ENCODE results near the gene MTR.

The MTR gene

DNA sequence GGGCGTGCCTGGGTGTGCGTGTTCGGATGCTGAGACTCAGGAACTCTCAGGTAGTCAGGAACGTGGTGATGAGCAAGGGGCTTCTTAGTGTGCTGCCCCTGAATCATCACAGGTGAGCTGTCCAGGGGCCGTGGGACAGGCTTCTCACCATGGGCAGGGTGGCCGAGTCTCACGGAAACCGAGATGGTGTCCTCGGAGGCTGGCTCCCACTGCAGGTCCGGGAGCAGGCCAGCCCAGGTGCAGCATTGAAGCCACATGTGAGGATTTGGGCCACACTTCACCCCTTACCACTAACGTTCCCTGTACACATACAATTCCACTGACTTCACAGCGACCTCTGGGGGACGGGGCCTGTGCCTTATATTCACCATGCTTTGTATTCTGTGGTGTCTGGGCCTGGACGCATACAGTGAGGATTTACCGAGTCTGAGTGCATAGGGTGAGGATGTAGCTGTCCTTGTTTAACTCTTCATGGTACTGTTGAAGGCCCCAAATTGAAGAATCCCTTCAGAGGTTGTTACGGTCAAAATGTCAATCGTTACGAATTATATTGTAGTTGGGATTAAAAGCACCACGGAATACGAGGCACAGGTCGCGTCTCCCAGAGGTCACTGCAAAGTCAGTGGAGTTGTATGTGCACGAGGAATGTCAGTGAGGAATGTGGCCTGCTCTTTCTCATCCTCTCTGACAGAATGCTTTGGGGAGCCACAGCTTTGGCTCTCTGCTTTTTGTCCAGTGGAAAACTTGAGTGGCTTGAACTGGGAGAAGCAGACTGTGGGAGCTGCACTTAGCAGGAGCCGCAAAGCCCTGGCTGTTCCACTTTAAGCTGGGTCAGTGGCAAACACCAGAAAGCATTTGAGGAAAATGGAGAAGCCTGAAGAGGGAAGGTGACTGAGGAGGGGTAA is 95.3 kb downstream of the MTR start:
- TF ChIP-seq REST (IDR thresholded peaks at IDR 0.05; ENCODE audit: insufficient read depth in 1 of 2, low read depth in 2 of 2, low read length in 2 of 2): no peak
- TF ChIP-seq TAF1 (IDR thresholded peaks at IDR 0.05; ENCODE audit: borderline replicate concordance, insufficient read depth, low read length): no peak
- no peak for TF ChIP-seq POLR2AphosphoS5 (IDR thresholded peaks at IDR 0.05; ENCODE audit: low read depth, low read length)
- TF ChIP-seq SIN3A (IDR thresholded peaks at IDR 0.05; ENCODE audit: borderline replicate concordance, insufficient read depth, low read length): no peak
- TF ChIP-seq FOXP2 (optimal IDR thresholded peaks at IDR 0.05; ENCODE audit: borderline replicate concordance, extremely low read depth, extremely low read length, insufficient read depth): no peak

DNA sequence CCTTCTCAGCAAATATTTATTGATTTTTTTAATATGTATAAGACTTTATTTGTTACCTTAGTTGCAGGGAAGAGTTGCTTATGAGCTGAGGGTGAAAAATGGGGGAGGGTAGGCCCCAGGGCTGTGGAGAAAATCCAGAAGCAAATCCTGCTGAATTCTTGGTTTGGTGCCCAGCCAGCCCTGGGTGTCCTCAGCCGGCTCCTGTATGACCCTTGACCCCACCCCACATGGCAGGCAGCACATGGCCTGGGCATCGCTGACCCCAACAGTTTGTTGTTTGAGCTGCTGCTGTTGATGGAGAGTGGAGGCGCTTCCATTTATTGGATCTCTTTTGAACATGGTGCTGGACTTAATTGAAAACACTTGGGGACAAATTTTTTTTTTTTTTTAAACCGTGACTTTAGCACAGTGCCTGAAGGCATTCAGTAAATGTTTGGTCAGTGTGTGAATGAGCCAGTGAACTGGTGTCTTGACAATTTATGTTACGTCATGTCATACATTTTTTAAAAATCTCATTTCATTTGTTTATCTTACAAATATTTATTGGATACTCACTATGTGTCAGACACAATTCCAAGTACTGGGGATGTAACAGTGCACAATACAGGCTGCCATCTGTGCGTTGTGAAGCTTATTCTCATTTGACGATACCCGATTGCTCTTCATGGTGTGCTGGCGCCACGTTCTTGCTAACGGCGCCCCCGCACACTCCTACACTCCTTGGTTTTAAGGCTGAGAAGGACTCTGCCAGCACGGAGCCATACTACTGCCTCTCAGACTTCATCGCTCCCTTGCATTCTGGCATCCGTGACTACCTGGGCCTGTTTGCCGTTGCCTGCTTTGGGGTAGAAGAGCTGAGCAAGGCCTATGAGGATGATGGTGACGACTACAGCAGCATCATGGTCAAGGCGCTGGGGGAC is 98.8 kb downstream of the MTR start:
- no peak for TF ChIP-seq SIN3A (IDR thresholded peaks at IDR 0.05; ENCODE audit: borderline replicate concordance, insufficient read depth, low read length)
- TF ChIP-seq POLR2AphosphoS5 (IDR thresholded peaks at IDR 0.05; ENCODE audit: low read depth, low read length): no peak
- no peak for TF ChIP-seq FOXP2 (optimal IDR thresholded peaks at IDR 0.05; ENCODE audit: borderline replicate concordance, extremely low read depth, extremely low read length, insufficient read depth)
- TF ChIP-seq TAF1 (IDR thresholded peaks at IDR 0.05; ENCODE audit: borderline replicate concordance, insufficient read depth, low read length): no peak
- no peak for TF ChIP-seq REST (IDR thresholded peaks at IDR 0.05; ENCODE audit: insufficient read depth in 1 of 2, low read depth in 2 of 2, low read length in 2 of 2)

DNA sequence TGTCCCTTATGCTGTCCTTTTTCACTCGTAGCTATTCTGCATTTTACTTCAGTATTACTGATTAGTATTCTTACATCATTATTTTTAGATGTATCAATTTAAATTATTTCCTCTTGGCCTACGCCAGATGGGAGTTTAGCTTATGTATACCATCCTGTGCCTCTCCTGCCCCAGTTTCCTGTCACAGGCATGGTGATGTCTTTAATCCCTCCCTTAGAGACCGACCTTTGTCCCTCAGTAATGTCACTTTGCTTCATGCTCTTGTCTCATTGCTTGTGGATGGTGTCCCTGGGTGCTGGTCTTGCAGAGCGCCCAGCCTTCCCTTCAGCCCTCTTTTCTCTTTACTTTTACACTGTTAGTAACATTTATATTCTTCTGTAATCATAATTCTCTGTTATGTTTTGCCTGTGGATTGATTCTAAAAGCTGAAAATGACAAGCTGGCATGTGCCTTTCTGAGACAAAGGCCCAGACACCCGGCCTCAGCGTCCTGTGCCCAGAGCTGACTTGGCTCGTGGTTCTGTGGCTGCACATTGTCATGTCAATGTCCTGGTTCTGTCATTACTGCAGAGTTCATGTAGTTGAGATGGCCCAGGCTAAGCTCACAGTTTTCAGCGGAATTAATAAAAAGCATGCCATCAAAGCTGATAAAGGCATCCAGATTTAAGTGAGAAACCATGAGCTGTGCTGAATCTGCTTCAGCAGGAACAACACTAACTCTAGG is 100.7 kb downstream of the MTR start:
- TF ChIP-seq POLR2AphosphoS5 (IDR thresholded peaks at IDR 0.05; ENCODE audit: low read depth, low read length) (no peak), SIN3A (IDR thresholded peaks at IDR 0.05; ENCODE audit: borderline replicate concordance, insufficient read depth, low read length) (no peak), FOXP2 (optimal IDR thresholded peaks at IDR 0.05; ENCODE audit: borderline replicate concordance, extremely low read depth, extremely low read length, insufficient read depth) (no peak)

DNA sequence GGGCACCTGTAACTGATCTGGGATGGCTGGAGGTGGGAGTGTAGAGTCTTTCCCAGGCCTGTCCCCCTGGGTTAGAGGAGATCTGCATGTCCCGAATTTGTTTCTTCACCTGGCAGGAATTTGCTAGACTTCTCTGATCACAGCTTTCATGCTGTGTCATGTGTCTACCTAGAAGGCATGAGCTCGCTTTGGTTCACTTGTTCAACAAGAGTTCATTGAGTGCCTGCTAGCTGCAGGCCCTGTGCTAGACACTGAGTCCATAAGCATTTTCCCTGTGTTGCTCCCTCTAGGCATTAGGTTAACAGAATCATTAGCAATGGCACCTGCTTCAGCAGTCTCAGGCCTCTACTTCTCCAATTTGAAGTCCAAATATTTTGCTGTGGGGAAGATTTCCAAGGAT is 101.6 kb downstream of the MTR start:
- TF ChIP-seq POLR2AphosphoS5 (IDR thresholded peaks at IDR 0.05; ENCODE audit: low read depth, low read length): no peak
- TF ChIP-seq TAF1 (IDR thresholded peaks at IDR 0.05; ENCODE audit: borderline replicate concordance, insufficient read depth, low read length): no peak
- no peak for TF ChIP-seq FOXP2 (optimal IDR thresholded peaks at IDR 0.05; ENCODE audit: borderline replicate concordance, extremely low read depth, extremely low read length, insufficient read depth)

DNA sequence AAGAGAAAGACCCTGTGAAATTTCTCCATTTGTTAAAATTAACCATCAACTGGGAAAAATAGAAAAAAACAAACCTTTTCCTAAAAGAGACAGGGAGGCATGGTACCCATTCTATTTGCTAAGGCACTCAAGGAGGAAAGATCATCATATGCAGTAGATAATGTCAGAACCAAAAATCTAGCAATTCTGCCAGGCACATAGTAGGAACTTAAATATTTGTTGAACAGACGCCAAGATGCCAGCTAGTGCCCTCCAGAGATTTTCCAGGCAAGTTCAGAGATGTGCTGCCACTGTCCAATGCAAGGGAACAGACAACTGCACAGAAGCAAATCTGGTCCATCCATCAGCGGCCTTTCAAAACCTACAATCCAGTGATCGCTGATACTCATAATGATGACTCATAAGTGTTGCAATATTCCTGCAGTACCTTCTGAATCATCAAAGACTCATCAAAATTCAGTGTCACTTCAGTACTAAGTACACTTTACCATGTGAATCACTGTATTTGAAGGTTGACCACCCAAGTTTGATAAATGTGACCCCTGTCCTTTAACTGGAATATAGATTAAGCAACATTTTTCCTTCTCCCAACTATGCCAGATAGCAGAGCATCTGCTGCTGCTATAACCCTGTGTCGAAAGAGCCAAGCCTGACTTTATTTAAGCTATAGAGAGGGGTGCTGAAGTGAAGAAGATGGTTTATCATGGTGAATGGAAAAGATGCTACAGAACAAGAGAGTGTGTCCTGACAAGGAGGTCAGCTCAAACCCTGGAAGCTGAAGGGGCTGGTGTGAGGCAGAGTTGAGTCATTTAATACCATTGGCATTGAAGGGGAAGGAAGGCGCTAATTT is 110.0 kb downstream of the MTR start:
- TF ChIP-seq POLR2AphosphoS5 (IDR thresholded peaks at IDR 0.05; ENCODE audit: low read depth, low read length): no peak
- TF ChIP-seq FOXP2 (optimal IDR thresholded peaks at IDR 0.05; ENCODE audit: borderline replicate concordance, extremely low read depth, extremely low read length, insufficient read depth): no peak
- TF ChIP-seq REST (IDR thresholded peaks at IDR 0.05; ENCODE audit: insufficient read depth in 1 of 2, low read depth in 2 of 2, low read length in 2 of 2): no peak
- no peak for TF ChIP-seq TAF1 (IDR thresholded peaks at IDR 0.05; ENCODE audit: borderline replicate concordance, insufficient read depth, low read length)
- no peak for TF ChIP-seq SIN3A (IDR thresholded peaks at IDR 0.05; ENCODE audit: borderline replicate concordance, insufficient read depth, low read length)

All from PFSK-1 (cell line).